IMR-90 (cell line): ENCODE measurements around the gene MICAL3. TPM values are rescaled to one million over a fixed set of nuclear protein-coding genes. Genes with fewer than 3 reads are reported as not detected.

Source experiments
- ATAC-seq: fragments of 200-7000 bp; cut with Tn5 transposase; 2 replicates; pipeline ENCODE4 v1.9.1; 2020; ENCODE audit warnings: low read depth, mild to moderate bottlenecking, moderate library complexity
- BruUV-seq: library from RNA; stranded (reverse); fragments of 400-500 nt; replicated peaks from 2 replicates; lab custom pipeline; 2021; lab: Mats Ljungman, UMichigan
- CTCF ChIA-PET: fragments of 300-600 bp; formaldehyde crosslinking; extraction: SDS; loops from one replicate; lab custom pipeline; 2021; ENCODE audit warnings: antibody characterized with exemption; lab: Yijun Ruan, JAX
- POLR2A ChIA-PET: fragments of 300-600 bp; sonication (Branson Sonifier 250); formaldehyde crosslinking; loops from one replicate; lab custom pipeline; 2022; ENCODE audit warnings: antibody characterized with exemption; ENCODE audit not compliant: unreplicated experiment; lab: Charles Lee
- DNase-seq: peaks from one replicate; pipeline ENCODE4 v3.0.0; 2013
- H2AFZ ChIP-seq: replicated peaks from 2 replicates; pipeline ENCODE3; 2013; ENCODE audit warnings: low read length, mild to moderate bottlenecking; ENCODE audit not compliant: poor library complexity
- H2AK5ac ChIP-seq: 2 replicates; pipeline ENCODE4 v1.6.1; 2013; ENCODE audit warnings: low read depth, low read length, inconsistent platforms
- H2AK9ac ChIP-seq: replicated peaks from 2 replicates; pipeline ENCODE3; 2013; ENCODE audit warnings: mild to moderate bottlenecking, low read depth, low read length, moderate library complexity; ENCODE audit not compliant: poor library complexity
- H2BK120ac ChIP-seq: 2 replicates; pipeline ENCODE4 v1.6.1; 2013; ENCODE audit warnings: low read depth, low read length, inconsistent platforms
- H2BK15ac ChIP-seq: 3 replicates; pipeline ENCODE4 v1.6.1; 2013; ENCODE audit warnings: low read depth, low read length, inconsistent platforms
- H2BK20ac ChIP-seq: 2 replicates; pipeline ENCODE4 v1.6.1; 2013; ENCODE audit warnings: low read depth, mild to moderate bottlenecking, inconsistent platforms, low read length, moderate library complexity
- H2BK5ac ChIP-seq: 2 replicates; pipeline ENCODE4 v1.6.1; 2013; ENCODE audit warnings: mild to moderate bottlenecking, low read depth, low read length, inconsistent platforms; ENCODE audit not compliant: poor library complexity, severe bottlenecking
- H3K14ac ChIP-seq: replicated peaks from 2 replicates; pipeline ENCODE4 v1.6.1; 2013; ENCODE audit warnings: low read depth, low read length, inconsistent platforms
- H3K18ac ChIP-seq: 2 replicates; pipeline ENCODE4 v1.6.1; 2013; ENCODE audit warnings: low read depth, low read length, control low read depth
- H3K23ac ChIP-seq: 2 replicates; pipeline ENCODE4 v1.6.1; 2013; ENCODE audit warnings: low read depth, low read length, inconsistent platforms
- H3K27ac ChIP-seq: 2 replicates; pipeline ENCODE4 v1.5.1; 2013; ENCODE audit warnings: mild to moderate bottlenecking, control low read depth, low read length; ENCODE audit not compliant: insufficient read depth
- H3K27me3 ChIP-seq: 2 replicates; pipeline ENCODE4 v1.6.1; 2013; ENCODE audit warnings: low read length; ENCODE audit not compliant: control insufficient read depth, insufficient read depth
- H3K36me3 ChIP-seq: 2 replicates; pipeline ENCODE4 v1.6.1; 2013; ENCODE audit warnings: low read length, mixed read lengths; ENCODE audit not compliant: control insufficient read depth, insufficient read depth
- H3K4ac ChIP-seq: 2 replicates; pipeline ENCODE4 v1.6.1; 2013; ENCODE audit warnings: low read depth, low read length, inconsistent platforms
- H3K4me1 ChIP-seq: 2 replicates; pipeline ENCODE4 v1.6.1; 2013; ENCODE audit warnings: low read length, mixed read lengths; ENCODE audit not compliant: control insufficient read depth, insufficient read depth
- H3K4me2 ChIP-seq: 2 replicates; pipeline ENCODE4 v1.6.1; 2013; ENCODE audit warnings: low read depth, mild to moderate bottlenecking, control low read depth, low read length, moderate library complexity
- H3K4me3 ChIP-seq: 2 replicates; pipeline ENCODE4 v1.5.1; 2013; ENCODE audit warnings: low read depth, mild to moderate bottlenecking, control low read depth, low read length, moderate library complexity; ENCODE audit not compliant: insufficient read depth
- H3K56ac ChIP-seq: 2 replicates; pipeline ENCODE4 v1.6.1; 2013; ENCODE audit warnings: low read length, inconsistent platforms; ENCODE audit not compliant: insufficient read depth; ENCODE audit errors: extremely low read depth
- H3K79me1 ChIP-seq, 2 experiments: 2 replicates each; pipeline ENCODE4 v1.6.1; 2013; ENCODE audit warnings: low read length in 2 of 2, inconsistent platforms in 1 of 2, low read depth in 1 of 2
- H3K9ac ChIP-seq: 2 replicates; pipeline ENCODE4 v1.6.1; 2013; ENCODE audit warnings: low read depth, low read length, control low read depth
- H3K9me1 ChIP-seq: 2 replicates; pipeline ENCODE4 v1.6.1; 2013; ENCODE audit warnings: low read length, inconsistent platforms; ENCODE audit not compliant: insufficient read depth
- H3K9me3 ChIP-seq: 2 replicates; pipeline ENCODE4 v1.6.1; 2013; ENCODE audit warnings: low read length; ENCODE audit not compliant: control insufficient read depth, insufficient read depth
- H4K20me1 ChIP-seq: 2 replicates; pipeline ENCODE4 v1.6.1; 2013; ENCODE audit warnings: low read length, inconsistent platforms; ENCODE audit not compliant: insufficient read depth
- H4K5ac ChIP-seq: 2 replicates; pipeline ENCODE4 v1.6.1; 2013; ENCODE audit warnings: mild to moderate bottlenecking, low read depth, low read length, control low read depth
- H4K8ac ChIP-seq, 2 experiments: 2 replicates each; pipeline ENCODE4 v1.6.1; 2013; ENCODE audit warnings: low read depth in 2 of 2, low read length in 2 of 2, control low read depth in 1 of 2, inconsistent platforms in 1 of 2
- H4K91ac ChIP-seq: 2 replicates; pipeline ENCODE4 v1.6.1; 2013; ENCODE audit warnings: low read depth, low read length, inconsistent platforms; ENCODE audit not compliant: insufficient read depth
- BHLHE40 ChIP-seq: fragments of 150-350 bp; IDR thresholded peaks from 2 replicates; pipeline ENCODE4 v1.6.1; 2016; ENCODE audit warnings: mild to moderate bottlenecking, low read depth, low read length
- CEBPB ChIP-seq: IDR thresholded peaks from 2 replicates; pipeline ENCODE4 v1.6.1; 2012; ENCODE audit warnings: low read depth, low read length, improper control_type of control experiment
- MAFK ChIP-seq: IDR thresholded peaks from 2 replicates; pipeline ENCODE4 v1.6.1; 2012; ENCODE audit warnings: low read depth, low read length, improper control_type of control experiment
- MAZ ChIP-seq: IDR thresholded peaks from 2 replicates; pipeline ENCODE4 v1.6.1; 2012; ENCODE audit warnings: low read depth, mild to moderate bottlenecking, low read length, improper control_type of control experiment, moderate library complexity, borderline replicate concordance
- MXI1 ChIP-seq: IDR thresholded peaks from 2 replicates; pipeline ENCODE4 v1.6.1; 2012; ENCODE audit warnings: low read depth, mild to moderate bottlenecking, low read length, moderate library complexity, borderline replicate concordance
- NFE2L2 ChIP-seq: fragments of 150-350 bp; IDR thresholded peaks from 2 replicates; pipeline ENCODE4 v1.6.1; 2016; ENCODE audit warnings: low read depth, mild to moderate bottlenecking, low read length
- POLR2A ChIP-seq: IDR thresholded peaks from 2 replicates; pipeline ENCODE4 v1.6.1; 2012; ENCODE audit warnings: mild to moderate bottlenecking, low read depth, low read length
- RCOR1 ChIP-seq: IDR thresholded peaks from 2 replicates; pipeline ENCODE4 v1.6.1; 2012; ENCODE audit warnings: mild to moderate bottlenecking, low read length, improper control_type of control experiment; ENCODE audit not compliant: insufficient replicate concordance
- SMC3 ChIP-seq: fragments of 150-350 bp; IDR thresholded peaks from 2 replicates; pipeline ENCODE4 v1.6.1; 2016; ENCODE audit warnings: low read depth, mild to moderate bottlenecking, antibody characterized with exemption, low read length, moderate library complexity
- WGBS, 2 experiments: methylation state at CpG; one replicate each; pipeline versions ENCODE4 v1.1.5 to v1.1.7; 2013; ENCODE audit warnings: missing lambda C conversion rate in 2 of 2; ENCODE audit not compliant: insufficient read length in 1 of 2; ENCODE audit errors: extremely low coverage in 2 of 2; 5-methylcytosine and 5-hydroxymethylcytosine counted together
- dilution Hi-C: fragments of 300-500 bp; cut with HindIII; formaldehyde crosslinking; loops from one replicate; pipeline ENCODE4 v1.14.3; 2018; ENCODE audit warnings: low sequenced_read_pairs; ENCODE audit not compliant: unreplicated experiment
- in situ Hi-C: fragments of 300-500 bp; cut with MboI; formaldehyde crosslinking; loops from 3 replicates; pipeline ENCODE4 v1.14.3; 2019; ENCODE audit warnings: low sequenced_read_pairs, inconsistent platforms, mixed read lengths
- intact Hi-C: fragments of 100-400 bp; cut with micrococcal nuclease; formaldehyde crosslinking; loops from 2 replicates; pipeline ENCODE4 v1.10.0; 2022
- polyA plus RNA-seq, 3 experiments: library from polyadenylated mRNA; depleted of rRNA; stranded (reverse); fragments of >200 nt; gene quantifications; 2 replicates each; pipeline ENCODE4 v1.2.3, GENCODE V29; 2012; ENCODE audit warnings: low replicate concordance in 1 of 3
- total RNA-seq: library from RNA; depleted of rRNA; stranded (reverse); fragments of >200 nt; gene quantifications from 2 replicates; pipeline ENCODE4 v1.2.3, GENCODE V29; 2012
- TF ChIP-seq, protein P1 (sequence below): conservative IDR thresholded peaks from 2 replicates; pipeline ENCODE4 v1.5.1; 2012; ENCODE audit warnings: mild to moderate bottlenecking, low read depth, low read length, improper control_type of control experiment
- TF ChIP-seq, protein P2 (sequence below): fragments of 150-350 bp; IDR thresholded peaks from 2 replicates; pipeline ENCODE4 v1.6.1; 2016; ENCODE audit warnings: low read depth, mild to moderate bottlenecking, low read length, moderate library complexity, borderline replicate concordance

The MICAL3 gene
- total and polyA plus RNA-seq, 2 of the 4 experiments (the other 2 are of a cell fraction): 17.6 to 26.8 TPM

- no peak overlapping the region for H3K18ac ChIP-seq
- H3K27ac ChIP-seq: no peak overlapping the region
- TF ChIP-seq MAZ: no peak
- TF ChIP-seq RCOR1: no peak
- no peak for TF ChIP-seq BHLHE40
- TF ChIP-seq MXI1: no peak
- TF ChIP-seq, protein P1, sequence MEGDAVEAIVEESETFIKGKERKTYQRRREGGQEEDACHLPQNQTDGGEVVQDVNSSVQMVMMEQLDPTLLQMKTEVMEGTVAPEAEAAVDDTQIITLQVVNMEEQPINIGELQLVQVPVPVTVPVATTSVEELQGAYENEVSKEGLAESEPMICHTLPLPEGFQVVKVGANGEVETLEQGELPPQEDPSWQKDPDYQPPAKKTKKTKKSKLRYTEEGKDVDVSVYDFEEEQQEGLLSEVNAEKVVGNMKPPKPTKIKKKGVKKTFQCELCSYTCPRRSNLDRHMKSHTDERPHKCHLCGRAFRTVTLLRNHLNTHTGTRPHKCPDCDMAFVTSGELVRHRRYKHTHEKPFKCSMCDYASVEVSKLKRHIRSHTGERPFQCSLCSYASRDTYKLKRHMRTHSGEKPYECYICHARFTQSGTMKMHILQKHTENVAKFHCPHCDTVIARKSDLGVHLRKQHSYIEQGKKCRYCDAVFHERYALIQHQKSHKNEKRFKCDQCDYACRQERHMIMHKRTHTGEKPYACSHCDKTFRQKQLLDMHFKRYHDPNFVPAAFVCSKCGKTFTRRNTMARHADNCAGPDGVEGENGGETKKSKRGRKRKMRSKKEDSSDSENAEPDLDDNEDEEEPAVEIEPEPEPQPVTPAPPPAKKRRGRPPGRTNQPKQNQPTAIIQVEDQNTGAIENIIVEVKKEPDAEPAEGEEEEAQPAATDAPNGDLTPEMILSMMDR: no peak
- no peak for TF ChIP-seq CEBPB
- TF ChIP-seq POLR2A: no peak
- no peak for TF ChIP-seq MAFK
- TF ChIP-seq SMC3: no peak
- TF ChIP-seq NFE2L2: no peak
- TF ChIP-seq, protein P2, sequence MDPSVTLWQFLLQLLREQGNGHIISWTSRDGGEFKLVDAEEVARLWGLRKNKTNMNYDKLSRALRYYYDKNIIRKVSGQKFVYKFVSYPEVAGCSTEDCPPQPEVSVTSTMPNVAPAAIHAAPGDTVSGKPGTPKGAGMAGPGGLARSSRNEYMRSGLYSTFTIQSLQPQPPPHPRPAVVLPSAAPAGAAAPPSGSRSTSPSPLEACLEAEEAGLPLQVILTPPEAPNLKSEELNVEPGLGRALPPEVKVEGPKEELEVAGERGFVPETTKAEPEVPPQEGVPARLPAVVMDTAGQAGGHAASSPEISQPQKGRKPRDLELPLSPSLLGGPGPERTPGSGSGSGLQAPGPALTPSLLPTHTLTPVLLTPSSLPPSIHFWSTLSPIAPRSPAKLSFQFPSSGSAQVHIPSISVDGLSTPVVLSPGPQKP: no peak
- H2BK20ac ChIP-seq: no peak overlapping the region
- no peaks in the 10 kb centered on the region for H3K79me1 ChIP-seq
- H3K4me1 ChIP-seq: no peaks in the 10 kb centered on the region
- ATAC-seq: no peak
- no peaks in the 10 kb centered on the region for H3K9me3 ChIP-seq
- H2AK9ac ChIP-seq: no peak overlapping the region
- H3K4ac ChIP-seq: no peak overlapping the region
- intact Hi-C loops: no loop called here
- no peak overlapping the region for H4K91ac ChIP-seq
- ChIA-PET CTCF (interaction anchor here (1.2 kb wide), 1 partner anchor 15 kb away, joined by 3 read pairs; no protein-coding TSS in a partner anchor), POLR2A (interaction anchor here (0.6 kb wide), 1 partner anchor 155 kb away, joined by 3 read pairs; no protein-coding TSS in a partner anchor)
- H2BK15ac ChIP-seq: no peak overlapping the region
- H2AK5ac ChIP-seq: no peak overlapping the region
- no peak overlapping the region for H2AFZ ChIP-seq
- dilution Hi-C loops: no loop called here
- no peak overlapping the region for H3K56ac ChIP-seq
- H4K20me1 ChIP-seq: no peaks in the 10 kb centered on the region
- H2BK120ac ChIP-seq: no peak overlapping the region
- no peak overlapping the region for H3K9ac ChIP-seq
- no peak overlapping the region for H3K14ac ChIP-seq
- H3K4me2 ChIP-seq: no peak overlapping the region
- BruUV-seq: no TSS peak
- no peak for DNase-seq
- no peak overlapping the region for H4K5ac ChIP-seq
- no peaks in the 10 kb centered on the region for H3K27me3 ChIP-seq
- in situ Hi-C loops: no loop called here
- H3K9me1 ChIP-seq: peaks cover 17% of the 10 kb centered on the region; the same call in 1 of the 2 replicates
- H3K36me3 ChIP-seq: peaks cover 8% of the 10 kb centered on the region
- WGBS, 2 experiments: 96% methylated on average over 4 of the region's 8 CpGs; no CpG with 5 or more reads in 1 of the 2 experiments
- no peak overlapping the region for H3K4me3 ChIP-seq
- no peak overlapping the region for H3K23ac ChIP-seq
- no peak overlapping the region for H4K8ac ChIP-seq
- H2BK5ac ChIP-seq: no peak overlapping the region
These were observed 179.0 kb downstream of the MICAL3 start for GRCh38 chr22:17845327-17845726.
